G401 (cell line): ENCODE measurements around the gene RIMBP3B. TPM values are rescaled to one million over a fixed set of nuclear protein-coding genes. Genes with fewer than 3 reads are reported as not detected.
"Not testable (repeated sequence)": the region's sequence is repeated elsewhere in the genome, so short reads cannot be mapped to it uniquely, and the experiment has no call there.

Experiments used
- DNase-seq: peaks from one replicate; pipeline ENCODE4 v3.0.0-alpha.2; 2015; ENCODE audit warnings: low spot score
- in situ Hi-C: cut with HindIII; loops from 2 replicates; pipeline ENCODE4 v1.10.0; 2016; ENCODE audit warnings: low sequenced_read_pairs, mixed read lengths
- total RNA-seq: library from RNA; depleted of rRNA; stranded (reverse); fragments of >200 nt; shearing (Covaris generic); gene quantifications from 2 replicates; pipeline ENCODE4 v1.2.3, GENCODE V29; 2014; rRNA removed

RIMBP3B gene, protein sequence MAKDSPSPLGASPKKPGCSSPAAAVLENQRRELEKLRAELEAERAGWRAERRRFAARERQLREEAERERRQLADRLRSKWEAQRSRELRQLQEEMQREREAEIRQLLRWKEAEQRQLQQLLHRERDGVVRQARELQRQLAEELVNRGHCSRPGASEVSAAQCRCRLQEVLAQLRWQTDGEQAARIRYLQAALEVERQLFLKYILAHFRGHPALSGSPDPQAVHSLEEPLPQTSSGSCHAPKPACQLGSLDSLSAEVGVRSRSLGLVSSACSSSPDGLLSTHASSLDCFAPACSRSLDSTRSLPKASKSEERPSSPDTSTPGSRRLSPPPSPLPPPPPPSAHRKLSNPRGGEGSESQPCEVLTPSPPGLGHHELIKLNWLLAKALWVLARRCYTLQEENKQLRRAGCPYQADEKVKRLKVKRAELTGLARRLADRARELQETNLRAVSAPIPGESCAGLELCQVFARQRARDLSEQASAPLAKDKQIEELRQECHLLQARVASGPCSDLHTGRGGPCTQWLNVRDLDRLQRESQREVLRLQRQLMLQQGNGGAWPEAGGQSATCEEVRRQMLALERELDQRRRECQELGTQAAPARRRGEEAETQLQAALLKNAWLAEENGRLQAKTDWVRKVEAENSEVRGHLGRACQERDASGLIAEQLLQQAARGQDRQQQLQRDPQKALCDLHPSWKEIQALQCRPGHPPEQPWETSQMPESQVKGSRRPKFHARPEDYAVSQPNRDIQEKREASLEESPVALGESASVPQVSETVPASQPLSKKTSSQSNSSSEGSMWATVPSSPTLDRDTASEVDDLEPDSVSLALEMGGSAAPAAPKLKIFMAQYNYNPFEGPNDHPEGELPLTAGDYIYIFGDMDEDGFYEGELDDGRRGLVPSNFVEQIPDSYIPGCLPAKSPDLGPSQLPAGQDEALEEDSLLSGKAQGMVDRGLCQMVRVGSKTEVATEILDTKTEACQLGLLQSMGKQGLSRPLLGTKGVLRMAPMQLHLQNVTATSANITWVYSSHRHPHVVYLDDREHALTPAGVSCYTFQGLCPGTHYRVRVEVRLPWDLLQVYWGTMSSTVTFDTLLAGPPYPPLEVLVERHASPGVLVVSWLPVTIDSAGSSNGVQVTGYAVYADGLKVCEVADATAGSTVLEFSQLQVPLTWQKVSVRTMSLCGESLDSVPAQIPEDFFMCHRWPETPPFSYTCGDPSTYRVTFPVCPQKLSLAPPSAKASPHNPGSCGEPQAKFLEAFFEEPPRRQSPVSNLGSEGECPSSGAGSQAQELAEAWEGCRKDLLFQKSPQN (N-terminal part only)
- total RNA-seq = 0.25 and 0.34 TPM in 2 replicates

DNA sequence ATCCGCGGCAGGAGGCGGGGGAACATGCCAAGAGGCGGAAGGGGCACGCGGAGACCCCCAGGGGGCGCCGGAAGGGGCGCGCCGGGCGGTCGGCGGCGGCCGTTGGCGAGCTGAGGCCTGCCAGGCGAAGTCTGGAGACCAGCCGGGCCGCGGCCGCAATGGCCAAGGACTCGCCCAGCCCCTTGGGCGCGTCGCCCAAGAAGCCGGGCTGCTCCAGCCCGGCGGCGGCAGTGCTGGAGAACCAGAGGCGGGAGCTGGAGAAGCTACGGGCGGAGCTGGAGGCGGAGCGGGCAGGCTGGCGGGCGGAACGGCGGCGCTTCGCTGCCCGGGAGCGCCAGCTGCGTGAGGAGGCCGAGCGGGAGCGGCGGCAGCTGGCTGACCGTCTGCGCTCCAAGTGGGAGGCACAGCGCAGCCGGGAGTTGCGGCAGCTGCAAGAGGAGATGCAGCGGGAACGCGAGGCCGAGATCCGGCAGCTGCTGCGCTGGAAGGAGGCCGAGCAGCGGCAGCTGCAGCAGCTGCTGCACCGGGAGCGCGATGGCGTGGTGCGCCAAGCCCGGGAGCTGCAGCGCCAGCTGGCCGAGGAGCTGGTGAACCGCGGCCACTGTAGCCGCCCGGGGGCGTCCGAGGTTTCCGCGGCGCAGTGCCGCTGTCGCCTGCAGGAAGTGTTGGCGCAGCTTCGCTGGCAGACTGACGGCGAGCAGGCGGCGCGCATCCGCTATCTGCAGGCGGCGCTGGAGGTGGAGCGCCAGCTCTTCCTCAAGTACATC lies at the start of gene RIMBP3B:
RIMBP3B (plus strand) TSS at position 51 of the 767 bp plus-strand sequence; CDS start at position 159, 108 bp downstream.
- DNase-seq, in situ Hi-C loops: not testable (repeated sequence)

DNA sequence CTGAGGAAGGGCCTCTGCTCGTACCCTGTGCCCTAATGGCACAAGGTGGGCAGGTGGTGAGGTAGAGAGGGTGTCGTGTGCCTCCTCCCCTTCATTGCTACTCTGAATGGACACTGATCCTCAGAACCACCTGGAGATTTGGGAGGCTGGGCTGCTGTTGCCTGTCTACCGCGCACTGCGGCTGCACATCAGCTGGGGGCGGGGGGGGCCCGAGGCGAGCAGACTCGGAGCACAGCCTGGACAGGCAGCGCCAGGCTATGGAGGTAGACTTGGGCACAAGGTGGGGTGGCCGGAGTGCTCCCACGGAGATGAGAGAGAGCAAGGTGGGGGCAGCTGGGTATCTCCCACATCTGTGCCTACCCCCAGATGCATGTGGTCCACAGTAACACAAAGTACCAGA lies 26.0 kb upstream of the RIMBP3B start:
- DNase-seq, in situ Hi-C loops: not testable (repeated sequence)

DNA sequence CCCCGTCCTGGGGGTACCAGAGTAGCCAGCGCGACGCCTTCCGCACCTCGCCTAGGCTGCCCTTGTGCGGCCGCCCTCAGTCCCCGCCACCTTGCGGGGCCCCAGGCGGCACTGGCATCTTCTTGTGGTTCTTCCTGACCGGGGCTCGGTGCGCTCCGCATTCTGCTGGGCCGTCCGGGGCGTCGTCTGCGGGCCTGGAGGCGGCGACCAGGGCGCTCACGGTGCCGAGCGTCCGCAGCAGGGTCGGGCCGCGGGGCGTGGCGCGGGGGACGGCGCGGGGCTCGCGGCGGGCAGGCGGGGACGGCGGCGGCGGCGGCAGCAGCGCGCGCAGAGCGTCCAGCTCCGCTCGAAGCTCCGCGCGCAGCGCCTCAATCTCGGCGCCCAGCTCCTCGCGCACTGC lies 23.0 kb upstream of the RIMBP3B start:
- DNase-seq = not testable (repeated sequence)

DNA sequence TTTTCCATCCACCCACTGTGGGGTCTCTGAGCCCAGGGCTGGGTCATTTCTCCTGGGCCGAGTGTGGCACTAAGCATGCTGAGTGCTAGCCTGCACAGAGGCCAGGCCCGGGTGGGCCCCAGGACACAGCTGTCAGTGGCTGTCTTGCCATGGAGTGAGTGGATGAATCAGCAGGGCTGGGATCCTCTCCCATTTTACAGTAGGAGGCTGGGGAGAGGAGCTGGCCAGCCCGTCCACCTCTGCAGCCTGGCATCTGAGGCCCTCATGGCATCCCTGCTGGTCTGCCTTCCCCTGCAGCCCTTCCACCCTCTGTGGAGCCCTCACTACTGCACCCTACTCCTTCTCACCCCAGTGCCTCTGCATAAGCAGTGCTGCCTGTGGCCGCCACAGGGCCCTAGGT lies 21.1 kb upstream of the RIMBP3B start:
- in situ Hi-C loops, DNase-seq: not testable (repeated sequence)

More for the DNA sequence above, 23.0 kb upstream of the RIMBP3B start:
- in situ Hi-C loops = not testable (repeated sequence)

DNA sequence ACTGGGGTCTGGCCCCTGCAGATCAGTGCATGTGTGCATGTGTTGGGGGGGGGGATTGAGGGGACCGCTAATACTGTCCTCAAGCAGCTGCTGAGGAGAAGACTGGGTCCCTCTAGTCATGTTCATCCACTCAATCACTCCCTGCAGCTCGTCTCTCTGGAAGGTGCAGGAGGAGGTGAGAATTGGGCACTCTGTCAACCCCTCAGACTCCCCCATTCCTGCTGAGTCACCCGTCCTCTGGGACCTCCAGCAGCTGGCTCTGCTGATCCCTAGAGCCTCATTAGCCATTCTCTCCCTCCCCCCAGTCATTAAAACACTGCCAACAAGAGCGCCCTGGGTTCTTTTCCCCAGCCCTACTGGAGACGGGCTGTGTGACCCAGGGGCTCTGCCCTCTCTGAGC lies 20.5 kb upstream of the RIMBP3B start:
- DNase-seq, in situ Hi-C loops: not testable (repeated sequence)

DNA sequence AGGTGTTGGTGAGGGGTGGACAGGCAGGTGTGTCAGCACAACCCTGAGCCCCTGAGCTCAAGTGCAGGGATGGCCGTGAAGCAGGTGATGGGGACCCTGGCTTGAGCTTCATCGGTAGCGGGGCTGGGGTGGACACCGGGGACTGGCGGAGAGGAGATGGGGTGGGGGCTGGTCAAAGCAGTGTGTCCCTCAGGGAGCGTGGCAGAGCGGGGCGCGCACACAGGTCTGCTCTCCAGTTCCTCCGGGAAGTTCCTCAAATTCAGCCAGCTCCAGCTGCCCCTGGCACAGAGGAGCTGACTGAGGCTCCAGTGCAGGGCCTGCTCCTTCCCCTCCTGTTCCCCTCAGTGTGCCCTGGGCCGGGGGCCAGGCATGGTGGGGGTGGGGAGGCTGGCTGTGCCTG lies 19.7 kb upstream of the RIMBP3B start:
- in situ Hi-C loops, DNase-seq: not testable (repeated sequence)

DNA sequence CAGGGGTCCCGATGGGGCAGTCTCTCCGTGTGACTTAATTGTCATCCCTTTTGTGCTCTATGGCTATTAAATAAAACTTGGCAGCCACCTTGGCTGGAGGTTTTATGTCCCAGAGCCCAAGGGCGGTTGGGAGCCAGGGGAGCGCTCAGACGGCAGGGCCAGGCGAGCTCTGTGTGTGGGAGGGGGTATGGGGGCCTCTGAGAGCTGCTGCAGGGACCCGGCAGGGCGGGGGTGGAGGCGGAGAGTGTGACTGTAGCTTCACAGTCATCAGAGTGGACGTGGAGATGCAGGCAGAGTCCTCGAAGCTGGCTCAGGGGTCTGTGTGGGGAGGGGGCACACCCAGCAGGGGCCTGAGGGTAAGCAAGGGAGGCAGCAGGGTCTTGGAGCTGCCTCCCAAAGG lies 19.2 kb upstream of the RIMBP3B start:
- DNase-seq, in situ Hi-C loops: not testable (repeated sequence)

DNA sequence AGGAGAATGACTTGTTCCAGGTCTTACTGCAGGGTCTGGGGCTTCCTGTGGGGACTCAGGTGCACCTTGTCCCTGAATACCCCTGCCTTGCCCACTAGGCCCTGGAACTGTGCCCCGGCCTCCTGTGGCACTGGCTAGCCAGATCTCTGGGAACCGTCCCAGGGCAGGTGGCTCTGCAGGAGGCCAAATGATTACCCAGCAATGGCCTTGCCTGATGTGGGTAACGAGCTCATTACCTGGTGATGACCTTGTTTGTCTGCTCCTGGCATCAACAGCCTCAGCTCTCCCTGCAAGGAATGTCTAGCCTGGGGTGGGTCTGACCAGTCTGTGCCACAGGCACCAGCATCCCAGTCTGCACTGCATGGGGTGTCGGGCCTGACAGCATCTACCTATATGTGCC lies 18.2 kb upstream of the RIMBP3B start:
- DNase-seq, in situ Hi-C loops: not testable (repeated sequence)

DNA sequence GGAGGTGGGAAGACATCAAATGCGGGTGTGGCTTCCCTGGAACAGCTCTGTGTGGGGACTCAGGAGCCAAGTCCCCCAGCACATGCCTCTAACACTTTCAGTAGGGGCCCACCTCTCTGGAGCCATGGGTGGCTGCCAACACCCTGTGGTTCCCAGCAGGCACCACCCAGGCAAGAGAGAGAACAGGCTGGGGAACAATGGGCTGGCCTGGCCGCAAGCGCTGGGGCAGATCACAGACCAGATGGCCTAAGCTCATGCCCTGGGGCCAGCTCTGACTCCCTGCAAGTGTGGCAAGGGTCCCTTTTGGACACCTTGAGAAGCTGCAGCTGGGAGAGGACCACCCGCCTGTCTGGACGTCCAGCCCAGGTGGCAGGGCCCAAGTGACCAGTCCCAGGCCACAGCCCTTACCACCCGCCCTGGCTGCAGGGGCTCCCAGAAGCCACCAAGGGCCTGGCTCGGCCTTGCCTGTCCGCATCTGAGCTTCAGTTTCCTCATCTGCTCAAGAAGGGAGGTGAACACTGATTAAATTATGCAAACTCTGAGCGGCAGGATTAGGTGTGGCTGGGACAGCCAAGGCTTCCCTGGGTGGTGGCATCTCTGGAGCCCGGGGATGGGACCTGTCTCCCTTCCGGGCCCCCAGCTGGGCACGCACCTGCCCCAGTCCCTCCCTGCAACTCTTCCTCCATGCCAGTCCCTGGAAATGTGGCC lies 14.8 kb upstream of the RIMBP3B start:
- DNase-seq, in situ Hi-C loops: not testable (repeated sequence)

DNA sequence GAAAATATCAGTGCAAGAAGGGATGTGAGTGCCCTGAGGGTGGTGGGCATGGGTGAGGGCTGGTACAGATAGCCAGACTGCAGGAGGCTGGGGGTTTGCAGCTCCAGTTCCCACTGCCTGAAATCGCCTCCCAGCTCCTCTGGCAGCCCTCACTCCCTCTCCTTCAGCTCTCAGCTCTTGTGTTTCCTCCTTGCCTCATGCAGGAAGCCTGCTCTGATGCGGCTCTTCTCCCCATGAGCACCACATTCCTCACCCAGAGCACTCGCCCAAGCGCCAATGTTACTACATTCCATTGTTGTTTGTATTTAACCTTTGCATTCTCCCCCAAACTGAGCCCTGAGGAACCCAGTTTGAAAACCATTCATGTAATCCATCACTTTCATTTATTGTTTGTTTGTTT lies 7.7 kb upstream of the RIMBP3B start:
- in situ Hi-C loops, DNase-seq: not testable (repeated sequence)

DNA sequence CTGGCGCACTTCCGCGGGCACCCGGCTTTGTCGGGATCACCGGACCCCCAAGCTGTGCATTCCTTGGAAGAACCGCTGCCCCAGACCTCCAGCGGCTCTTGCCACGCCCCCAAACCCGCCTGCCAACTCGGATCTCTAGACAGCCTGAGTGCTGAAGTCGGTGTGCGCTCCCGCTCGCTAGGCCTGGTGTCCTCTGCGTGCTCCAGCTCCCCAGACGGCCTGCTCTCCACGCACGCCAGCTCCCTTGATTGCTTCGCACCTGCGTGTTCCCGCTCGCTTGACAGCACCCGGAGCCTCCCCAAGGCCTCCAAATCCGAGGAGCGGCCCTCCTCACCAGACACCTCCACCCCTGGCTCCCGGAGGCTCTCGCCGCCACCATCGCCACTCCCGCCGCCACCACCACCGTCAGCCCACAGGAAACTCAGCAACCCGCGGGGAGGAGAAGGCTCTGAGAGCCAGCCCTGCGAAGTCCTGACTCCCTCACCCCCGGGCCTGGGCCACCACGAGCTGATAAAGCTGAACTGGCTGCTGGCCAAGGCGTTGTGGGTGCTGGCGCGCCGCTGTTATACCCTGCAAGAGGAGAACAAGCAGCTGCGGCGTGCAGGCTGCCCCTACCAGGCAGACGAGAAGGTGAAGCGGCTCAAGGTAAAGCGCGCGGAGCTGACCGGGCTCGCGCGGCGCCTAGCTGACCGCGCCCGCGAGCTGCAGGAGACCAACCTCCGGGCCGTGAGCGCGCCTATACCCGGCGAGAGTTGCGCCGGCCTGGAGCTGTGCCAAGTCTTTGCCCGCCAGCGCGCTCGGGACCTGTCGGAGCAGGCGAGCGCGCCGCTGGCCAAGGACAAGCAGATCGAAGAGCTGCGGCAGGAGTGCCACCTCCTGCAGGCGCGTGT lies 1.2 kb downstream of the RIMBP3B start:
- in situ Hi-C loops = not testable (repeated sequence)

DNA sequence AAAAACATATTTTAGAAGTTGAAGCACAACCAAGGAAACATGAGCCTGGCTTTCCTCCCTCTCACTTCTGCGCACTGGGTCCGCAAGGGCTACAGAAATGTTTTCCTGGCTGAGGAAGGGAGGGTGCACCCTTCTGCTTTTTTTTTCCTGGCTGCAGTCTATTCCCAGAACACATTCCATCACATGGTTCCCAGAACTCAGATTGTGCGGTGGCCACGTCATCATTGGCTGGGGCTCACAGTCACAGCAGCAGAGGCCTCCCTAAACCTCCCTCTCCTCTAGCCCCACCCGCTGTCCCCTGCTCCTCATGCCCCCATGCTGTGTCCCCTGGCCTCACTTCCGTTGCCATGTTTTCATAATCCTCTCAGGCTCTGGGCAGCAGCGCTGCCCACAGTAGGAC lies 5.9 kb downstream of the RIMBP3B start:
- DNase-seq, in situ Hi-C loops: not testable (repeated sequence)

More for the DNA sequence above, 1.2 kb downstream of the RIMBP3B start:
- not testable (repeated sequence) for DNase-seq

DNA sequence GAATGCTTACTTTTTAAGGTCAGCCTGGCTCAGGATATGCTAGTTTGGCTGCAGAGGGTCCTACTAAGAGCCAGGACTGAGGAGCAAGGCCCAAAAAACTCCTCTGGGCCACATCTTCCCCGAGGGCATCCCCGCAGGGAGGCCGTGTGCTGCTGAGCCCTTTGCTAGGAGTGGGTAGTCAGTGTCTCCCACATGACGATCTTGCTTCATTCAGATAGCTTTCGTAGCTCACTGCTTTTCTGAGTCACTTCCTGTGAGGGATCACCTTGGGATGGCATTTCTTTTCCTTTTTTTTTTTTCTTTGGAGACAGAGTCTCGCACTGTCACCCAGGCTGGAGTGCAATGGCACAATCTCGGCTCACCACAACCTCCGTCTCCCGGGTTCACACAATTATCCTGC lies 6.5 kb downstream of the RIMBP3B start:
- in situ Hi-C loops, DNase-seq: not testable (repeated sequence)

DNA sequence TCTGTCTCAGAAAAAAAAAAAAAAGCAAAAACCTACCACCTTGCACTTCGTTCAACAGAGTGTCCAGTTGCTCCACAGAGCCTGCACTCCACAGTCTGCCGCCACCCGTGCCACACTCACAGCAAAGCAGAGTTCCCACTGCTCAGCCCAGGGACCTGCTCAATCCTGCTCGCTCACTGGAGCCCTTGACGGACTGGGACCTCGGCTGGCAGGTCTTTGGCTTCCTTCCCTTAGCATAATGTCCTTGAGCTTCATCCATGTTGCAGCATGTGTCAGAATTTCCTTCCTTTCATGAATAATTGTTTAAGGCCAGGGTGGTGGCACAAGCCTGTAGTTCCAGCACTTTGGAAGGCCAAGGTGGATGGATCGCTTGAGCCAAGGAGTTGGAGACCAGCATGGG lies 11.1 kb downstream of the RIMBP3B start:
- DNase-seq, in situ Hi-C loops: not testable (repeated sequence)

DNA sequence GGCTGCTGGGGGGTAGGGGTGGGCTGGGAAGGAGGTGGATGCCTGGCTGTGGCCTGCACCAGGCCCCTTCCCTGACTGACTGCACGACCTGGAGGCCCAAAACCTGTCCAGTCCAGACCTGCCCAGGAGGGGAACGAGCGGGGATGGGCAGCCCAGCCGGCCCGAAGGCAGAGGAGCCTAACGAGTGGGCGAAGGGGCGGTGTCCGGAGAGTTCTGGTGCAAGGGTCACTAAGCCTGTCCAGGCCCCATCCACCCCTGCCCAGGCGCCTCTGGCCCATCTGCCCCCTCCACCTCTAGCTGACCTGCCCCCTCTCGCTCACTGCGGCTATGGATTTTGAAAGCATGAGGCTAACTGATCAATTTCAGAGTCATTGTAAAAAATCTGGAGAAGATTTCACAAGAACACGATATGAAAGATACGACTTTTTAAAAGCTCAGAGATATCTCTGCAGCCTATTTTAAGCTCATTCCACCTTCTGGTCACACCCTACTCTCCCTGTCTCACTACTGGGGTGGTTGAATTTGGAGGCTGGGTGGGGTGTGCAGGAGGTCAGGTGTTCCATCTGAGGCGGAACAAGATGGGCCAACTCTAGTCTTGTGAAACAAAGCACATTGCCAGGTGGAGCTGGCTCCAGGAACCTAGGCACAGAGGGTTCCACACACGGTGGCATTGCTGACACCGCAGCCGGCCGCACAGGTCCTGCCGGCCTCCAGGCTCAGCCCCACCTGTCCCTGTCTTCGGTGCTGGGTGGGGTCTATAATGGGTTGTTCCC lies 17.8 kb downstream of the RIMBP3B start:
- in situ Hi-C loops, DNase-seq: not testable (repeated sequence)

DNA sequence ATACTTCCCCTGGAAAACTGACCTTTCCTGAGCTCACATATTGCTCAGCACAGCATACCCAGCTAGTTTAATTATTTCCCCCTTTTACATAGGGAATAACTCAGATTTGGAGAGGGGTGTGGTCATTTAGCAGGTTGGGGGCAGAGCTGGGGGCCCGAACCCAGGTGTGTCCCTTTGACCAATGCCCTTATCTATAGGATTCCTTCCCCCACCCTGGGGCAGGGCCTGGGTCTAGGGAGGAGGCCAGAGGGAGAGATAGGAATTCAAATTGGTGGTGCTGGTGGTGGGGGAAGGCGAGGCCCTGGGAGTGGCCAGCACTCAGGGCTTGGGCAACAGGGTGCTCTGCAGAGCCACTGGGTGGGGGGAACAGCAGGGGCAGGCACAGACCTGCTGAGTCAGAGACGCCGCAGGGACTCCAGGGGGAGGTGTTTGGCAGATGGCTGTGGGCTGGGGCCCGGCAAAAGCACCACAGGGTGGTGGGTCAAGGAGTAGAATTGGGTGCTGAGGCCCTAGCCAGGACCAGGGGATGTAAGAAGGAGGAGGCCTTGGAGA lies 19.3 kb downstream of the RIMBP3B start:
- DNase-seq, in situ Hi-C loops: not testable (repeated sequence)
